ENCODE measurements around the gene LCN10. TPM values are rescaled to one million over a fixed set of nuclear protein-coding genes. Genes with fewer than 3 reads are reported as not detected.
A peak's percentile ranks its signal among the peaks of the same experiment; 100 is the strongest.

The LCN10 gene
- total and polyA plus RNA-seq, 2 of the 13 experiments (the other 11 are each of a cell fraction or from before 2014, with no cell fraction given): 0.53 to 0.61 TPM

- Histone ChIP-seq H3K27ac (ENCODE audit: extremely low read length, insufficient read depth, low read length) (no peak overlapping the region), H3K36me3 (replicated peaks in 1 of 2; ENCODE audit: control insufficient read depth in 1 of 2, insufficient read depth in 2 of 2, low read length in 2 of 2) (peaks cover 3 to 8% of the 10 kb centered on the region in 2 experiments; a peak in 4 of 5 replicates), H3K27me3 (ENCODE audit: control insufficient read depth in 1 of 2, insufficient read depth in 2 of 2, low read length in 2 of 2) (no peaks in the 10 kb centered on the region), H3K9me3 (ENCODE audit: low read length) (no peaks in the 10 kb centered on the region), H4K20me1 (ENCODE audit: insufficient read depth, low read length) (peaks cover 18% of the 10 kb centered on the region), H3K4me1 (ENCODE audit: insufficient read depth, low read length) (peaks cover 3% of the 10 kb centered on the region; the same call in 1 of the 2 replicates), H3K79me2 (ENCODE audit: insufficient read depth, low read length) (no peaks in the 10 kb centered on the region), H3K9ac (ENCODE audit: insufficient read depth, low read depth, low read length) (no peak overlapping the region), H2AFZ (ENCODE audit: low read length) (no peak overlapping the region), H3K4me2 (ENCODE audit: low read depth, low read length) (no peak overlapping the region), H3K4me3 (replicated peaks in 1 of 3; ENCODE audit: insufficient read depth in 1 of 3, low read depth in 2 of 3, low read length in 3 of 3) (no peak overlapping the region)
- DNase-seq (ENCODE audit: low spot score) (no peak), ATAC-seq (peak; percentile 34), FAIRE-seq (no peak)
- in situ Hi-C loops (cut with HindIII; ENCODE audit: extremely low pct_ligation_motif_present, low pct_unique_long_range_greater_than_20kb) (no loop called here), intact Hi-C loops (cut with micrococcal nuclease; ENCODE audit: unreplicated experiment) (no loop called here)
- BruUV-seq (replicated peaks): no TSS peak
- CTCF ChIA-PET (ENCODE audit: low intra/inter-chr PET ratio, low total read pairs): no interaction called here
- TF ChIP-seq, protein P1, sequence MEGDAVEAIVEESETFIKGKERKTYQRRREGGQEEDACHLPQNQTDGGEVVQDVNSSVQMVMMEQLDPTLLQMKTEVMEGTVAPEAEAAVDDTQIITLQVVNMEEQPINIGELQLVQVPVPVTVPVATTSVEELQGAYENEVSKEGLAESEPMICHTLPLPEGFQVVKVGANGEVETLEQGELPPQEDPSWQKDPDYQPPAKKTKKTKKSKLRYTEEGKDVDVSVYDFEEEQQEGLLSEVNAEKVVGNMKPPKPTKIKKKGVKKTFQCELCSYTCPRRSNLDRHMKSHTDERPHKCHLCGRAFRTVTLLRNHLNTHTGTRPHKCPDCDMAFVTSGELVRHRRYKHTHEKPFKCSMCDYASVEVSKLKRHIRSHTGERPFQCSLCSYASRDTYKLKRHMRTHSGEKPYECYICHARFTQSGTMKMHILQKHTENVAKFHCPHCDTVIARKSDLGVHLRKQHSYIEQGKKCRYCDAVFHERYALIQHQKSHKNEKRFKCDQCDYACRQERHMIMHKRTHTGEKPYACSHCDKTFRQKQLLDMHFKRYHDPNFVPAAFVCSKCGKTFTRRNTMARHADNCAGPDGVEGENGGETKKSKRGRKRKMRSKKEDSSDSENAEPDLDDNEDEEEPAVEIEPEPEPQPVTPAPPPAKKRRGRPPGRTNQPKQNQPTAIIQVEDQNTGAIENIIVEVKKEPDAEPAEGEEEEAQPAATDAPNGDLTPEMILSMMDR (CRISPR knock-in tag; IDR thresholded peaks at IDR 0.05): peak; percentile 23; the same call in 1 of the 2 replicates
- TF ChIP-seq AGO1 (IDR thresholded peaks at IDR 0.05; ENCODE audit: low read depth, low read length, poor library complexity, severe bottlenecking) (peak; percentile 75), ZNF768 (CRISPR knock-in tag; IDR thresholded peaks at IDR 0.05) (peak; percentile 92), ZBTB33 (CRISPR knock-in tag; IDR thresholded peaks at IDR 0.05) (peak; percentile 48; the same call in 1 of the 2 replicates), KDM5B (CRISPR knock-in tag; IDR thresholded peaks at IDR 0.05; ENCODE audit: borderline replicate concordance) (no peak), AGO2 (optimal IDR thresholded peaks at IDR 0.05; ENCODE audit: low read depth, low read length) (peak; percentile 71), ATF7 (IDR thresholded peaks at IDR 0.05) (no peak), ATF7 (CRISPR knock-in tag; IDR thresholded peaks at IDR 0.05) (no peak)
- 51% methylated on average over 4 of the region's 24 CpGs for WGBS (ENCODE audit: low lambda C conversion rate)
- POLR2A ChIA-PET: interaction anchor here (1.6 to 2.0 kb wide), 2 partner anchors 9 to 11 kb away, joined by 3 to 7 read pairs; no protein-coding TSS in a partner anchor
Observed at GRCh38 chr9:136719195-136719880, 23.4 kb downstream of the LCN10 start.
